Upper lobe of left lung (tissue), 6 donors: Measurements from ENCODE around the gene MYB. TPM values are rescaled to one million over a fixed set of nuclear protein-coding genes. Genes with fewer than 3 reads are reported as not detected.

Source experiments
- ATAC-seq, 2 donors: fragments of 200-7000 bp; cut with Tn5 transposase; one replicate each; pipeline ENCODE4 v1.9.1; 2022; ENCODE audit warnings: mild to moderate bottlenecking in 2 of 2, moderate library complexity in 2 of 2; ENCODE audit not compliant: low FRiP score in 2 of 2
- DNase-seq, 2 donors: peaks; one replicate each; pipeline ENCODE4 v3.0.0-alpha.2; 2019 to 2020
- H3K27ac ChIP-seq, 4 donors: fragments of 200-600 bp; sonication (generic); one replicate each; pipeline ENCODE4 v1.5.1; 2016 to 2019
- H3K27me3 ChIP-seq, 4 donors: fragments of 200-600 bp; sonication (generic); one replicate each; pipeline ENCODE4 v1.5.1; 2017 to 2019
- H3K36me3 ChIP-seq, 4 donors: fragments of 200-600 bp; sonication (generic); one replicate each; pipeline ENCODE4 v1.5.1; 2016 to 2019
- H3K4me1 ChIP-seq, 4 donors: fragments of 200-600 bp; sonication (generic); one replicate each; pipeline ENCODE4 v1.5.1; 2018 to 2019
- H3K4me3 ChIP-seq, 4 donors: fragments of 200-600 bp; sonication (generic); one replicate each; pipeline ENCODE4 v1.5.1; 2017 to 2019; ENCODE audit warnings: mild to moderate bottlenecking in 2 of 4, moderate library complexity in 1 of 4
- H3K9me3 ChIP-seq, 4 donors: fragments of 200-600 bp; sonication (generic); one replicate each; pipeline ENCODE4 v1.5.1; 2018 to 2019
- CTCF ChIP-seq, 6 experiments: fragments of 450-650 bp in 4 of 6; fragments of 200-600 bp in 2 of 6; sonication (generic) in 2 of 6; IDR thresholded peaks; one replicate each; pipeline ENCODE4 v1.5.1; 2016 to 2019; ENCODE audit warnings: antibody characterized with exemption in 6 of 6
- EP300 ChIP-seq, 4 donors: sonication (generic); formaldehyde crosslinking; IDR thresholded peaks; one replicate each; pipeline ENCODE4 v1.5.1; 2017; ENCODE audit warnings: antibody characterized with exemption in 4 of 4, control low read depth in 2 of 4
- POLR2A ChIP-seq, 4 donors: fragments of 450-650 bp; IDR thresholded peaks; one replicate each; pipeline ENCODE4 v1.5.1; 2016 to 2017; ENCODE audit warnings: antibody characterized with exemption in 4 of 4, mild to moderate bottlenecking in 2 of 4
- POLR2AphosphoS5 ChIP-seq, 2 donors: sonication (generic); formaldehyde crosslinking; IDR thresholded peaks; one replicate each; pipeline ENCODE4 v1.5.1; 2017; ENCODE audit warnings: antibody characterized with exemption in 2 of 2
- WGBS, 2 donors: methylation state at CpG; one replicate each; pipeline ENCODE4 v1.1.5; 2017 to 2018; 5-methylcytosine and 5-hydroxymethylcytosine counted together
- total RNA-seq, 6 donors: library from RNA; depleted of rRNA in 4 of 6; stranded (reverse); fragments of >200 nt in 4 of 6; gene quantifications; one replicate each; pipeline versions ENCODE4 v1.1.0 to v1.2.1, GENCODE V29; 2016 to 2021
- donor health status: DM: no; HTN: no; CAD: no; lungs with moderate emphysema.
- donor health status: DM: no; HTN: yes; CAD: no; lungs with severe emphysema.

The MYB gene
- total RNA-seq, 6 donors from 2014 or later = 1.9 to 17.2 (median 4.7) TPM

- no peak for ATAC-seq
- WGBS, 2 donors = 85 to 92% methylated on average over 4 of the region's 4 CpGs
- peaks cover 0 to 5% (median 0%) of the 10 kb centered on the region in 4 donors for H3K27me3 ChIP-seq
- no peak overlapping the region for H3K4me3 ChIP-seq
- no peaks in the 10 kb centered on the region for H3K9me3 ChIP-seq
- H3K4me1 ChIP-seq = peaks cover 15 to 17% (median 16%) of the 10 kb centered on the region in 4 donors
- no peak overlapping the region for H3K27ac ChIP-seq
- H3K36me3 ChIP-seq = no peaks in the 10 kb centered on the region
- TF ChIP-seq POLR2A (IDR thresholded peaks at IDR 0.05) (no peak), EP300 (IDR thresholded peaks at IDR 0.05) (no peak), CTCF (IDR thresholded peaks at IDR 0.05) (no peak), POLR2AphosphoS5 (IDR thresholded peaks at IDR 0.05) (no peak)
- DNase-seq = no peak
Observed at GRCh38 chr6:135187372-135187771, 6.3 kb downstream of the MYB start.

- no peak overlapping the region for H3K27ac ChIP-seq
- WGBS, 2 donors = 80 to 83% methylated on average over 2 of the region's 2 CpGs
- H3K4me3 ChIP-seq = no peak overlapping the region
- TF ChIP-seq POLR2AphosphoS5 (IDR thresholded peaks at IDR 0.05) = no peak
- TF ChIP-seq CTCF (IDR thresholded peaks at IDR 0.05) = no peak
- no peak for TF ChIP-seq EP300 (IDR thresholded peaks at IDR 0.05)
- TF ChIP-seq POLR2A (IDR thresholded peaks at IDR 0.05) = no peak
- no peaks in the 10 kb centered on the region for H3K36me3 ChIP-seq
- H3K9me3 ChIP-seq = no peaks in the 10 kb centered on the region
- no peak for ATAC-seq
- peaks cover 1 to 4% (median 3%) of the 10 kb centered on the region in 4 donors for H3K4me1 ChIP-seq
- peaks cover 0 to under 1% (median 0%) of the 10 kb centered on the region in 4 donors for H3K27me3 ChIP-seq
- no peak for DNase-seq
Observed at GRCh38 chr6:135188718-135189117, 7.6 kb downstream of the MYB start.

GRCh38 chr6:135189344-135189743 lies 8.2 kb downstream of the MYB start:
- Histone ChIP-seq H3K4me3 (no peak overlapping the region), H3K4me1 (no peaks in the 10 kb centered on the region), H3K36me3 (no peaks in the 10 kb centered on the region), H3K27me3 (no peaks in the 10 kb centered on the region), H3K9me3 (no peaks in the 10 kb centered on the region), H3K27ac (no peak overlapping the region)
- TF ChIP-seq POLR2AphosphoS5 (IDR thresholded peaks at IDR 0.05) = no peak
- TF ChIP-seq POLR2A (IDR thresholded peaks at IDR 0.05) = no peak
- no peak for TF ChIP-seq CTCF (IDR thresholded peaks at IDR 0.05)
- no peak for TF ChIP-seq EP300 (IDR thresholded peaks at IDR 0.05)
- WGBS, 2 donors = 66 to 81% methylated on average over 1 of the region's 1 CpG
- ATAC-seq (no peak), DNase-seq (no peak)

- H3K36me3 ChIP-seq = no peaks in the 10 kb centered on the region
- peak overlapping the region in 1 of 4 donors; percentile 4 for H3K27ac ChIP-seq
- TF ChIP-seq POLR2A (IDR thresholded peaks at IDR 0.05) = no peak
- DNase-seq (no peak), ATAC-seq (peak in 1 of 2 donors; percentile 52)
- H3K4me3 ChIP-seq = no peak overlapping the region
- no peaks in the 10 kb centered on the region for H3K4me1 ChIP-seq
- H3K27me3 ChIP-seq = no peaks in the 10 kb centered on the region
- 75 to 78% methylated on average over 10 of the region's 10 CpGs for WGBS, 2 donors
- H3K9me3 ChIP-seq = no peaks in the 10 kb centered on the region
Observed at GRCh38 chr6:135191508-135192255, 10.6 kb downstream of the MYB start.

- H3K9me3 ChIP-seq = no peaks in the 10 kb centered on the region
- no peaks in the 10 kb centered on the region for H3K27me3 ChIP-seq
- no peak for TF ChIP-seq POLR2A (IDR thresholded peaks at IDR 0.05)
- no peak for TF ChIP-seq CTCF (IDR thresholded peaks at IDR 0.05)
- no peak for TF ChIP-seq EP300 (IDR thresholded peaks at IDR 0.05)
- no peak for TF ChIP-seq POLR2AphosphoS5 (IDR thresholded peaks at IDR 0.05)
- ATAC-seq = no peak
- 83 to 84% methylated on average over 13 of the region's 13 CpGs for WGBS, 2 donors
- no peak overlapping the region for H3K4me3 ChIP-seq
- no peak overlapping the region for H3K27ac ChIP-seq
- DNase-seq = no peak
- no peaks in the 10 kb centered on the region for H3K4me1 ChIP-seq
- H3K36me3 ChIP-seq = no peaks in the 10 kb centered on the region
Observed at GRCh38 chr6:135192256-135193174, 11.4 kb downstream of the MYB start.
